Islet of Langerhans (tissue), 1 donor: ENCODE results near the gene TIGD2.
"Not testable (repeated sequence)": the region's sequence is repeated elsewhere in the genome, so short reads cannot be mapped to it uniquely, and the experiment has no call there.

ENCODE experiments used
- FAIRE-seq: peaks from one replicate; lab custom pipeline; 2011; peaks lifted over from hg19 to GRCh38; lab: Jason Lieb, UNC

TIGD2 gene

DNA sequence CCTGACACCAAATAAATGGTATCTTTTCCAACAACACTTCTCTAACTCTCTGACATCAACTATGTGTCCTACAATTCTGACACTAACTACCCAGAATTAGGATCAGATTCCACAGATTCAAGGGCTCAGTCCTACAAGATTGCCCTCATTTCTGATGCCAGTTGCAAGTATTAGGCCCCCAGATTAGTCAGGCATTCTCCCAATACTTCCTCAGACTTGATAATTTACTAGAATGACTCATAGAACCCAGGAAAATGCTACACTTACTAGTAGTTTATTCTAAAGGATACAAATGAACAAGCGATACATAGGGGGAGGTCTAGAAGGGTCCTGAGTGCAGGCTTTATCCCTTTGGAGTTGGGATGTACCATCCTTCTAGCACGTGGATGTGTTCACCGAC, 8.5 kb downstream of the TIGD2 start:
- FAIRE-seq = no peak

- no peak for FAIRE-seq
These were observed 10.2 kb downstream of the TIGD2 start for GRCh38 chr4:89121387-89122068.

DNA sequence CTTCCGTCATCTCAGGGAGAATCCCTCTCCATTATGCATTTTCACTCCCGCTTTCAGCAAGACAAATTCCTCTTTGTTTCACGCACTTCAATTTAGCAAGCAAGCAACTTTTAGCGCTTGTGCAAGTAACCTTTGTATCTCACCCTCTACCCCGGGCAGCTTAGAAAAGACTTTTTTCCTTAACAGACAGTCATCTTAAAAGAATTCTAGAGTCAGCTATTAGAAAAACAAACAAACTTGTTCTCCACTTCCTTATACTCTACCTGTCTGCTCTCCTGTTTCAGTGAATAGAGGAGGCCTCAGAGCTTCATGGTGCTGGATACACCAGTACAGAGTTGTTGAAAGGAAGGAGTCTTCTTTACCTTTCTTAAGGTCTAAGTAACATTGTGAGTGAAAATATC, 12.1 kb downstream of the TIGD2 start:
- peak; percentile 30 for FAIRE-seq

GRCh38 chr4:89125901-89126782, 14.8 kb downstream of the TIGD2 start:
- FAIRE-seq = peak; percentile 51

DNA sequence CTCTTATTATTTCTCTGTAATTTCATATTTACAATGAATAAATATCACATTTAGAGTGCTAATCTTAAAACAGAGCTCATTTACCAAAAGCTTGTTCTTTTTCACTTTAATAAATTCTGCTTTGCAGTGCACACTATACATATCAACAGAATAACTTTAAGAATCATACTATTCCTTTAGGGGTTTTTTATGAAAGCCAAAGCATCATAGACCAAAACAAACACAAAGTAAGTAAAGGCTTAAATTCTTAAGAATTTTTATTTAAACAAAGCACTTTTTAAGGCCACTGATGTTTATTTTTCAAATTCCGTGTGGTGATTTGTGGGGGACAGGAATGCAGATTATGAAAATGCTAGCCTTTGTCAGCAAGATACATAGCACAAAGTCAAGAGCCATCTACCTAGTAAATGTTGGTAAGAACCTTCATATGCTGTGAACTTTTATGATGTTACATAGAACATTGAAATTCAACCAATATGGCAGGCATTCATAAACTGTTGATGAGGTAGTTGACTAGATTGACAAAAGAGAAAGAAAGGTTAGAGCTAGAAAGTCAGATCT, 17.8 kb downstream of the TIGD2 start:
- no peak for FAIRE-seq

GRCh38 chr4:89134775-89135319, 23.5 kb downstream of the TIGD2 start:
- FAIRE-seq = no peak

- no peak for FAIRE-seq
These were observed 25.2 kb downstream of the TIGD2 start for GRCh38 chr4:89136525-89136924.

- no peak for FAIRE-seq
These were observed 25.9 kb downstream of the TIGD2 start for GRCh38 chr4:89137231-89137630.

- FAIRE-seq = no peak
These were observed 26.4 kb downstream of the TIGD2 start for GRCh38 chr4:89137695-89138094.

DNA sequence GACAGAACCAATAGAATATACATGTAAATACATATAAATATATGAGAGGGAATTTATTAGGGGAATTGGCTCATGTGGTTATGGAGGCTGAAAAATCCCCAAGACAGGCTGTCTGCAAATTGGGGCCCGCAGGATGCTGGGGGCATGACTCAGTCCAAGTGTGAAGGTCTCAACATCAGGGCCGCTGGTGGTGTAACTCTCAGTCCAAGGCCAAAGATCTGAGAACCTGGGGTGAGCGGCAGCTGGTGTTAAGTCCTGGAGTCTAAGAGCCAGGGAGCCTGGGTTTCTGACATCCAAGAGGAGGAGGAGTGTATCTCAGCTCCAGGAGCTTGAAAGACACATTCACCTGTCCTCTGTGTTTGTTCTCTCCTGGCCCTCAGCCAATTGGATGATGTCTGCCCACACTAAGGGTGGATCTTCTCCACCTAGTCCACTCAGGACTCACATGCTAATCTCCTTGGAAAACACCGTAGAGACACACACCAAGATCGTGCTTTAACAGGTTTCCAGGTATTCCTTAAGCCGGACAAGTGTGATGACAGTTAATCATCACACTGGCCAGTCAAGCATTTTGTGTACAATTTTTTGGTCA, 28.9 kb downstream of the TIGD2 start:
- no peak for FAIRE-seq

DNA sequence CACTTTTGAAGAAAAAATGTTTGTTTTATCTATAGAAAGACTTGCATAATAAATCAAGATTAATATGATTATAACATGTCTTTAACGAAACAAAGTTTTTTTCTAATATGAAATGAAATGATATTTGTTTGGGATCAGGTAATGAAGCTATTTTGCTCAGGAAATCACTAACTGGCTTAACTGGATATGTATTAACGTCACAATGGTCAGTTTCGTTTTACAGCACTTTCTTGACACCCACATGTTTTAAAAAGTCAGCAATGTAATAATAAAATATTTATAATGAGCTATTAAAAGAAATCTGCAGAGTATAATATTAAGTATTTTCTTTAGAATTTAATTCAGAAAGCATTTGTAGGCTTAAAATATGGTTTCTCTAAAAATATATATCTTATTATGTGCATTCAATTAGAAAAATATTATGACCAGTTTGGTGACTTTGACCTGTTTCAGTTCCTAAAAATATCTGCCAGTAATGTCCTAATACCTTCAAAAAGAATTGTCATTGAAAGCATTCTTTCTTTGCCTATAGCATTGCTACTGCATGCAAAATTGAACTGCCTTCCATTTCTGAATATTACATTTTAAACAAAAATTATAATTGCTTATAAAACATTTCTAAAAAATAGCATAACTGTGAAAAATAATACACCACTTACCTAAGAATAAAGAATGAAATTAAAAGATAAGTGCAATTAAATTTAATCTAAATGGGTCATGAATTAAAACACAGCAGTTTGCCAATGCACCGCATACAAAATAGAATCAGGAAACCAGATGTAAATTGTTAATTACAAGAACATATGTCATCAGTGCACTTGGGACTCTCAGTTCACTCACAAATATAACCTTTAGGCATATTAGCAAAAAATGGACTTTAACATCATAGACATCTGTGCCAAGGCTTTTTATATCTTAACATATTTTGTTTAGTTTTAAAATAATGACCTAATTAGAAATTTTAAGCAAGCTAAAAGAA, 31.6 kb downstream of the TIGD2 start:
- FAIRE-seq = peak; percentile 70

DNA sequence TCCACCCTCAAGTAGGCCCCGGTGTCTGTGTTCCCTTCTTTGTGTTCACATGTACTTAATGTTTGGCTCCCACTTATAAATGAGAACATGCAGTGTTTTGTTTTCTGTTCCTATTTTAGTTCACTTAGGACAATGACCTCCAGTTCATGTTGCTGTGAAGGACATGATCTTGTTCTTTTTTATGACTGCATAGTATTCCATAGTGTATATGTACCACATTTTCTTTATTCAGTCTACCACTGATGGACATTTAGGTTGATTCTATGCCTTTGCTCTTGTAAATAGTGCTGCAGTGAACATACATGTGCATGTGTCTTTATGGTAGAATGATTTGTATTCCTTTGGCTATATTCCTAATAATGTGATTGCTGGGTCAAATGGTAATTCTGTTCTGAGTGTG, 33.3 kb downstream of the TIGD2 start:
- FAIRE-seq = not testable (repeated sequence)

DNA sequence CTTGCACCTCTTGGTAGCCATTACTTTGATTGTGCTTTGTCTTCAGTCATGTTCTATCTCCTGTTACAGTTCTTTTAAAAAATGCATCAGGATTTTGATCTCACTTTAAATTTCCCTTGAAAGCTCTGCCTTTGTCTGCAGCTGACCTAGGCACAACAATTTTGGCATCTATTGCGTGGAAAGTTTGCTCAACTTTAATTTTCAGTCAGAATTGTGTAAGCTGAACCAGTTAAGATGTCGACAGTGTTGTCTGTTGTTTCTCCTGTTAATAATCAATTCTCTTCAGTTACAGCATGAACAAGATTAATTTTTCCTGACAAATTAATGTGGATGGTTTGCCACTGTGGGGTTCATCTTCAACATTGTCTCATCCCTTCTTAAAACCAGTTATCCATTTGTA, 34.9 kb downstream of the TIGD2 start:
- no peak for FAIRE-seq

DNA sequence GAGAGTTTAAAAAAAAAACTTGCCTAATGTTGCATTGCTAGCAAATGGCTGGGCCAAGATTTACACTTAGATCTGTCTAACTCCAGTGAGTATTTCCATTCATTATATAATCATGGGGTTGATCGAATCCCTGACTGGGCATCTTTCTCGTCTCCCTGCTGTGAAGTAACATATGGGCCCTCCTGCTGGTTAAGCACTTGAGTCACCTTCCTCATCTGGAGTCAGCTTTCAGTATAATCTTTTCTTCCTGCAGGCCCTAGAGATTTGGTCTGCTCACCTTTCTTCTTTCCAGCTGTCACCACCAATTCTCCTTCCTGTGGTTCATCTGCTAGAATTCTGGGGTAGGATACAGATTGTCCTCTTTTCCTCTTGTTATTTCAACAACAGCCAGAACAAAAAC, 41.6 kb downstream of the TIGD2 start:
- no peak for FAIRE-seq

GRCh38 chr4:89156174-89156914, 45.0 kb downstream of the TIGD2 start:
- FAIRE-seq = no peak

DNA sequence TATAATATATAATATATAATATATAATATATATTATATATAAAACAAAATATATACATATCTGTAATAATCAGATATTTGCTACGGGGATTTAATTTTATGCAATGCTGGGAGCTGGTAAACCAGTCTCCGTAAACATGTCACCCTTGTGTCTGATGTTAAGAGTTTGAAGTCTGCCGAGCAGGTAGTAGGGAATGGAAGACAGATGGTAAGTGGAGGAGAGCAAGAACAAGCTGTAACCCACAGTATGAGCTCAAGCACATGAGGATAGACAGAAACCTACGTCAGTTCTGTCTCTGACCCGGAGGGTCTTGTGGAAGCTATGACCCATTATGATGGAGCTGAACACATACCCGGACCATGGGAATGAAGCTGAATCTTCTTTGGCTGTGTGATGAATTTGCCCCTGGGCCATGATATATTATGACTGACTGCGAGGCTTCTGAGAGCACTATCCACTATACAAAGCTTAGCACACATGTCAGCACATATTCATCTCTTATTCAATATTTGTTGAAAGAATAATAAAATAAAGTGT, 46.2 kb downstream of the TIGD2 start:
- no peak for FAIRE-seq

GRCh38 chr4:89158884-89159503, 47.7 kb downstream of the TIGD2 start:
- FAIRE-seq = peak; percentile 99

- FAIRE-seq = no peak
These were observed 49.5 kb downstream of the TIGD2 start for GRCh38 chr4:89160806-89161205.

DNA sequence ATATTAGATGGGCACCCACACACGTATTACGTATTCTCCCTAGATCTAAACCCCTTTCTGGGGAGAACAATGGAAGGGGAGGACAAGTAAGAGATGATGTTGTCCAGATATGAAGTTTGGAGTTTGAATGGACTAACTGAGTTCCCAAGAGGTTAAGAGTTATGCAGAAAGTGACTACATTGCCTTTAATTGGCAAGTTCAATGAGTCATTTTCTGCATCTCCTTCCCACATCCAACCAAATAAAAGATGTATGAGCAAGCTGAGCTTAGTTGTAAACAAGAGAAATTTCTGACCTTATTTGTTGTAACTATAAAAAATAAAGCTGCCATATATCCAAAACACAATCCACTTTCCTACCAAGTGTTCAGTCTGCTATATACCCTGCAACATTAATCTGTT, 50.5 kb downstream of the TIGD2 start:
- no peak for FAIRE-seq

DNA sequence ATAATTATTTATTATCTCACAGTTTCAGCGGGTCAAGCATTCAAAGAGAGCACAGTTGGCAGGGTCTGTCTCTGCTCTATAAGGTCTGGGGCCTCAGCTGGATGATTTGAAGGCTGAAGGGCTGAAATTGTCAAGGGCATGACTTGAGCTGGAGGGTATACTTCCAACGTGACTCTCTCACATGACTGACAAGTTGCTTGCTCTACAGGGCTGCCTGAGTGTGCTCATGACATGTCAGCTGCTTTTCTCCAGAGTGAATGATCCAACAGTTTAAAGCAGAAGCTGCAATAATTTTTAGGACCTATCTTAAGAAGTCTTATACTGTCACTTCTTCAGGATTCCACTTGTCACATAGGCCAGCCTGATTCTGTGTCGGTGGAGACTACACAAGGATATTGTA, 51.2 kb downstream of the TIGD2 start:
- FAIRE-seq = no peak
